Stimulated activated CD8-positive, alpha-beta memory T cell treated with anti-CD3 and anti-CD28 coated beads, Interleukin-12 subunit alpha, Interleukin-12 subunit beta, amount 100 ng/mL, for 24 hours (primary cell): ENCODE results near the gene STUM.
"Not testable (repeated sequence)": the region's sequence is repeated elsewhere in the genome, so short reads cannot be mapped to it uniquely, and the experiment has no call there.

ENCODE experiments used
- DNase-seq: peaks from one replicate; pipeline ENCODE4 v3.0.0-alpha.2; 2020; ENCODE audit errors: extremely low read depth

Gene STUM

DNA sequence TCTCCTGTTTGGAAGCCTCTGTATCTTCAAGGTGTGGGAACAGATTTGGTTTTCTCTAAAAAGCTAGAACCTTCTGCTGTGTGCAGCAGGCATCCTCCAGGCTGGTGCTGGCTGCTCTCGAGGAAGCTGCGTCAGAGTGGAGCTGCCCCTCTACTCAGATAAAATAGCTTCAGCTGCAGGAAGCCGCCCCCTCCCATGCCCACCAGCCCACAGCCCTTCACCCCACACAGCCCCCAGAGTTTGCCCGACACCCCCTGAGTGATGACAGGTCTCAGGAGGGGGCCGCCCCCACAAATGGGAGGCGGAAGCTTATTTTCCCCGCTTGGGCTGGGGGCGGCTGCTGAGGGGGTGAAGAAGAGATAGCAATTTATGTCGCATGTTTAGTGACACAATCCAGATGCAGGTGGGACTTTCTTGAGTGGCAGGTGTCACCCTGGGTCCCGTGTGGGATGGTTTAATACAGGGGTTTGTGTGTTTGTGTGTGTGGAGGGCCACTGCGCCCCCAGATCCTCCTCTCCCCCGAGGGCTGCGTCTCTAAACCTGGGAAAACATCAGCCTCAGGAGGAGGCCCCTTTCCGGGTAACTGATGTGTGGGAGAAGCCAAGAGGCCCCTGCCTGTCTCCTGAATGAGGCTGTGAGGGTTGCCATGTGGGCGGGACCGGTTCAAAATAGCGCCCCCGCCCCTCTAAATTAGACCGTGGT is 55.4 kb downstream of the STUM start:
- no peak for DNase-seq

DNA sequence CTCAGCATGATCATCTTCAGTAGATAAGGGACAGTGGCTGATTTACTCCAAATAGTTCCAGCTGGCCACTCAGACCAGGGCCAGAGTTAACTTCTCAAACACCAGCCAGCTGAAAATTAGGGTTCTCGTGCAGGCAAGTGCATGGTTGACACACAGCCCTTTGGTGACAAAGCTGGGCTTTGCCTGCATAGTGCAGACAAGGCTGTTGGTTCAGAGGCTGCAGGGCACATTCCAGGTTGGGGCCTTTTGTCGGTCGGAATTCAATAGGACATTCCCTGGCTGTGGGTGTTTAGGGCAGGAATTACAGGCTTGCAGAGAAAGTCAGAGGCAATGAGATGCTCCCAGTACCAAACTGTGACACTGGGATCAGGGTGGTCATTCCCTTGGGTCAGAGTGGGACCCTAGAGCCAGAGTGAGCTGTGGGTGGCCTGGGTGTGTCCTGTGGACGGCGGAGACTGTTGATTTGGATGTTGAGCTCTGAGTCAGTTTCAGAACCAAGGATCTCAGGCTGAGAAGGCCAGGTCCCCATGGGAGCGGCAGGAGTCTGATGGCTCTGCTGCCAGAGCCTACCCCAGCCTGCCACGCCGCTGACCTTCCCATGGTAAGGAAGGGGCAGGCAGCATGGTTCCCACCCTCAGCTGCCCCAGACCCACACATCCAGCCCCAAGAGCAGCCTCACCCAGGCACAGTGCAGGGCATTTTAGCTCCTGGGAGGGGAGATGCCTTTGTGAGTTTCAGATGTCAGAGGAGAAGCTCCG is 56.2 kb downstream of the STUM start:
- DNase-seq: no peak

DNA sequence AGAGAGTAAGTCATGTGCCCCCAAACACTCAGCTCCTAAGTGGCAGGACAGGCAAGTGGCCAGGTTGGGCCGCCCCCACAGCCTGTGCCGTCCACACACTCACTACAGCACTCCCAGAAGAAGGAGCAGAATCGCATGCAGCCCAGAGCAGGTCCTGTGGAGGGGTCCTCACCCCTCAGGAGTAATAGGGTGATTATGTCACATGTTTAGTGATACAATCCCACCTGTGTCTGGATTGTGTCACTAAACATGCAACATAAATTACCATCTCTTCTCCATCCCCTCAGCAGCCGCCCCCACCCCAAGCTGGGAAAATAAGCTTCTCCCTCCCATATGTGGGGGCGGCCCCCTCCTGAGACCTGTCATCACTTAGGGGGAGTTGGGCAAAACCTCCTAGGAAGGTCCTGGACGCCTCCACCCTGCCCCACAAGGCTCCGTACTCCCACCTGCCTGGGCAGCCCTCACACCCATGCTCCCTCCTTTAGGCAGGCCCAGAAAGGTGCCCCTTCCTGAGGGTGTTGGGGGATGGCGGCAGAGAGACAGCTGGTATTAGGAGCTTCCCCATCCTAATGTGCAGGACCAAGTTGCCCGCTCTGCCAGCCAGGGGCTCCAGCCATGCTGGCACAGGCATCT is 56.9 kb downstream of the STUM start:
- no peak for DNase-seq

DNA sequence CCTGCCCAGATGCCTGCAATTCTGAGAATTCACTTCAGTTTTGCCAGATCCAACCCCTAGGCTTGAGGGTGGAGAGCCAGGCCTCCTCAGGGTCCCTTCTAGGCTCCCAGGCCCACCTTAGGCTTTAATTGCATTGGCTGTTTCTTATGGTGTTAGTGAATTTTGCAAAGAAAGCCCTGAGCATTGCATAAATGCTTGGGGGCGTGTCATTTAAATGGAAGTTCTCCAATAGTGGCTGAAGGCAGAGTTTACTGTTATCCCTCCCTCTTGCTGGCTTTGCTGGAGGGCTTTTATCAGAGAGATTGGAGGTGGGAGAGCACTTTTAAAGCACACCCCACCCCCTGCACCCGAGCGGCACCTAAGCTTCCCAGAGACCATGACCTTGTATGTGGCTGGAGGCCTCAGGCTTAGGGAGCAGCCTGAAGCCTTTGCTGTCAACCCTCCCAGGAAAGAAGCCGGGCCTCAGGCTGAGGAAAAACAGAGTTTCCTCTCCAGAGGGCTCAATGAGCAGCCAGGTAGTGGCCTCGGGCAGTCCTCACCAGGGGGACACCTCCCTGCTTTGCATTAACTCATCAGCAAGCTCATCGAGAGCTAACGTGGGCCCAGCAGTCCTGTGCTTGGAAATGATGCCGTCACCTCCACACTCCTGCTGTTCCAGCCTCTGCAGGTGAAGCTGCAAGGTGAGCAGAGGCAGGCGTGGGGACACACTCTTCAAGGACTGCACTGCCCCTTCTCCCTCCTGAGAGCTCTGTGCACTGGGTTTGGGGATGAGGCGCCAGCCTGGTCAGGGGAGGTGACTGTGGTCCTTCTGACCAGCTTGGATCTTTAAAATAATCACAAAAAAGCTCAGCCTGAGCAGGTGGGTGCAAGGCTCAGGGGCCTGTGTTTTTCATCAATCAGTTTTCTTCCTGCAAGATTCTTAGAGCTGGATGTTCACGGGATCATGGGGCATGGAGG is 58.0 kb downstream of the STUM start:
- DNase-seq: no peak

DNA sequence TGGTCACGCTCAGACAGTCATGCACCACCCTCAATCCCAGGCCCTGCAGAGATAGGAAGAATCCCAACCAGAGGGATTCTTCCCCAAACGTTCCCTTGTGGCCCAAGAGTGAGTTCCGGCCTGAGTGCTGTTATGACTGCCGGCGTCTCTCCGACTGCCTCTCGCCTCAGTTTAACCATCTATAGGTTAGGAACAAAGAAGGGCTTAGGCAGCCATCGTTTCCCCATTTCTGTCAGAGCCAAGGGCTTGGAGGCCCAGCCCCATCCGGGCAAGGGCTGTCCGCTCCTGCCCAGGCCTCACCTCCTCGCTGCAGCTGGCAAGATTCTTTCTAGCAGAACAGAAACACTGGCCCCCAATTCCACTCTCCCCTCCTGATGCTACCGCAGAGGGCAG is 58.7 kb downstream of the STUM start:
- no peak for DNase-seq

DNA sequence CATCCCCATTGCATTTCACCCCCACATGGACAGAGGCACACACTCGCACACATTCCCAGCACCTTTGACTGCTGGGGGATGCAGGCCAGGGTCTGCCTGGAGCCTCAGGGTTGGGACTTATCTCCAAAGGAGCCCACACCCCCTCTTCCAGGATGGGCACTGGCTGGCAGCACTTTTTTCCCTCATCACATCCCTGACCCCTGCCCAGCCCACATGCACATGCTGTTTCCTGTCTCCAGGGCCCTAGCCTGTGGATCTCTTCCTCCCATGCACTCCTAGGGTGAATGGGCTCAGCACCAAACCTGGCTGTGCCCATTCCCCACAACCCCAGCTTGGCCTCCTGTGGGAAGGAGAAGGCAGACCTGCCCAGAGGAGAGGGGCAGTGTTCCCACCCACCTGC is 59.3 kb downstream of the STUM start:
- no peak for DNase-seq

DNA sequence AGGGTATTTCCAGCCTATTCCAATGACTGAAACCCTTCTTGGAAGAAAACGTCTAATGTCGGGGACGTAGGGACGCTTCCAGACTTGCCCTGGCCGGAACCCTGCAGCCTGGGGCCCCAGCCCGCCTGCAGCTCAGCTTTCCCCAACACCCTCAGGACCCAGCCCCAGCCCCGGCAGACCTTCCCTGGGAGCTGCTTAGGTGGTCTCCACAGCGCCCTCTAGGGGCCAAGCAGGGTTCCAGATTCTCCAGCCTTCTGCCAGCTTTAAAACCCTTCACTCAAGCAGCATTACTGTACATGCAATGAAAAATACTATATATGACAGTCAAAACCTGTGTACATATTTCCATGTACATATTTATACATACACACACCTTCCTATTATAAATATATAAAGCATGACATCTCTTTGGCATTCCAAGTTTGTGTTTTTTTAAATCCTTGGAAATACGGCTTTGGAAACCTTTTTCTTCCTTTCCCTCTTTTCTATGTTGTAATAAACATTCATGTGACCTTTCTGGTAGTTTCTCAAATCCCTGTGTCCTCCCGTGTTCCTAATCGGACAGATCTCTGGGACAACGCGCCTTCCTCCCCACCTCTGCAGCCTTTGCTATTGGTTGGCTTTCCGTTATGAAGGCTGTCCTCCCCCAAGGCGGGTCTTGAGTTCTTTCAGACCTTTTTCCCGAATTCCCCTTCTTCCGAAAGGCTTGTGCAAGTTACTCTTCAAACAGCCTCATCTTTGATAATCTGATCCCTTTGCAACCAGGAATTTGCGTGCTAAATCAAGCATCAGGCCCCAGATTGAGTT is 60.3 kb downstream of the STUM start:
- peak; percentile 27 for DNase-seq

DNA sequence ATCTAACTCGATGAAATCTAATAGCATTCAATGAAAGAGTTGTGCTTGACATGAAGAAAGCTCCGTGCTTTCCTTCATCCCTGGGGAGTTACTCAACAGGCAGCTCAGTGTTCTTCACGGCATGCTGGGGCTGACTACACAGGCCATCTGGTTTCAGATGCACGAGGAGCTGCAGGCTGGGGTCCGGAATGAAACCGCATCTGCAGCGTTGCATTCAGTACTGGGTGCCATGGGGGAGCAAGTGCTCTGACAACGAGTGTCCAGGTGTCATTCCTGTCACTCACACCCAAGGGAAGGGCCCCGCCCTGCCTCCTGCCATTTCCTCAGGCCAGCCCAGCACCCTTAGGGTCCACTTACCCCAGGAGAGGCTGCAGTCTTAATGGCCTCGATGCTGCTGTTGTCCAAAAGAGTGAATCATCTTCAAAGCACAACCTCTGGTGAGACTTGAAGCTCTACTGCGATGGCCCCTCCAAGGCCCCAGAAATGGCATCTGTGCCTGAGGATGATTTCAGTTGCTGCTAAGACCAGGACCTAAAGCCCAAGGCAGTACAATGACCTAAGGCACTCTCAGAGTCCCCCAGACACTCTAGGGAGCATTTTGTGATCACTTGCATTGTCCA is 61.4 kb downstream of the STUM start:
- no peak for DNase-seq

DNA sequence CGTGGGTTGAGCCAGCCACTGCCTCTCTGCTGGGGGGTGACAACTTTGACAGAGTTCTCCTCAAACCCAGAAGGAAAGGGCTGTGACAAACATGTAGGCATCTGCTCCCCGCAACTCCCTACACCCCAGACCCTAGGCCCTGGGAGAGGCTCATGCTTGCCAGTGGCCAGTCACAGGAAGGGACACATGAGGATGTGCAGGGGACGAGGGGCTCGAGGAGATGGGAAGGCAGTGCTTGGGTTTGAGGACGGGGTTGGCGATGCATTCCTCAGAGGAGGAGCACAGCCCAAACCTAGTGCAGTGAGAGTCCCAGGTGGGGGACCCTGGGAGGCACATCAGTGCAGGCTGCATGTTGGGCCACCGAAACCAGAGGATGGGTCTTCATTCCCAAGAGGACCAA is 62.1 kb downstream of the STUM start:
- DNase-seq: no peak

DNA sequence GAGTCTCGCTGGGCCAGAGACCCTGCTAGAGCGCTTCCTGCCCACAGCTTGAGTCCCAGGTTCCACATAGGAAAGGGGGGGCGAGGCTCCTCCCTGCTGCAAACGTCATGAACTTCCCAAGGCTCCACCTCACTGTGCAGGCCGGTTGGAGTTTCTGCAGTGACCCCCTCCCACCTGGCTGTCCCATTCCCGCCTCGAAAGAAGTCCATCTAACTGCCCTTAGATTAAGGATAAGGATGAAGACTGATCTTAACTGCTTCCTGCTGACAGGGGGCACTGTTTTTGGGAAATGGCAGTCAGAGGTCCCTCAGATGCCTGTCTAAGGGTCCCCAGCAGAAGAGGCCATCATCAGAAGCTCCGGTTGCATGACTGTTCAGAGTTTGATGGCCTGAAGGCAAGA is 62.7 kb downstream of the STUM start:
- no peak for DNase-seq

DNA sequence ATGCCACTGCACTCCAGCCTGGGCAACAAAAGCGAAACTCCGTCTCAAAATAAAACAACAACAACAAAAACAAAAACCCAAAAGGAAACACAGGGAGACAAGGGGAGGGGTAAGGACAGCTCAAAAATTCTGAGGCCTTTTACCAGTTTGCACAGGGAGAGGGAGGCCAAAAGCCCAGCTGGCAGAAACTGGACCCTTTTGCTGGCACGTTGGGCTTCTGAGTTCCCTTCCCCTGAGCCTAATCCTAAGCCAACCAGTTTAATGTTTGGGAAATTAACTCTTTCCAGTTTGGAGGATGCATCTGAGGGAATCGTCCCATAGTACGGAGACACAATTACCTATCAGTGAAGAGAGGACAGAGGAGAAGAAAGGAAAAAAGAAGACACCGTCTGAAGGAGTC is 63.4 kb downstream of the STUM start:
- not testable (repeated sequence) for DNase-seq

DNA sequence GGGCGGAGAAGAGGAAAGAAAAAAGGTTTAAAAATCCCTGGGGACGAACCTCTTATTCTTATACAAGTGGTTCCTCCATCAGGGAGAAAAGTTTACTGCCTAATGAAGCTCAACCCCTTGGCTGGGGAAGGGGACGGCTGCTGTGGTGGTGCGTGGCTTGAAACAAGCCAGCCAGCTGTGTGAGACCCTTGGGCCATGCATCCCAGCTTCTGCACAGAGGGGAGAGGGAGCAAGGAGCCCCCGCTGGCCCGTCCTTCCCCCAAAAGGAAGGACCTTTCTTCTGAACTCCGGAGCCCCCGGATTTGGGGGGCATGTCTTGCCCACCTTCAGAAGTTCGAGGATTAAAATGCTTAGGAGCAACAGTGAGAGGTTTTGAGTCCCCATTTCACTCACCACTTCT is 67.3 kb downstream of the STUM start:
- no peak for DNase-seq

DNA sequence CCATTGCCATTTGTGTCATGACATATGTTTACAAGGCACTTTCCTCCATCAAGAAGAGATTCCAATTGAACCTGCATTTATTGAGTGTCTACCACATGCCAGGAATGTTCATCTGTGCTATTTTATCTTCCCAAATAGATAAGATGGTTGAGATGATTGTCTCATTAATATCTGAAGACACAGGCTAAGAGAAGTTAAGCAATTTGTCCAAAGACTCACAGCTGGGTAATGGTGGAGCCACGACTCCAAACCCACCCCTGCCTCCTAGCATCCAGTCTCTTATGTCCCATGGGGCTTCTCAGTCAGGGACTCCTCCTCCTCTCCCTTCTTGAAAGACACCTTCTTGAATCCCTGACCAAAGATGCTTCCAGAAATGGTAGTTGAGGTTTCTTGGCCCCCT is 68.1 kb downstream of the STUM start:
- no peak for DNase-seq

DNA sequence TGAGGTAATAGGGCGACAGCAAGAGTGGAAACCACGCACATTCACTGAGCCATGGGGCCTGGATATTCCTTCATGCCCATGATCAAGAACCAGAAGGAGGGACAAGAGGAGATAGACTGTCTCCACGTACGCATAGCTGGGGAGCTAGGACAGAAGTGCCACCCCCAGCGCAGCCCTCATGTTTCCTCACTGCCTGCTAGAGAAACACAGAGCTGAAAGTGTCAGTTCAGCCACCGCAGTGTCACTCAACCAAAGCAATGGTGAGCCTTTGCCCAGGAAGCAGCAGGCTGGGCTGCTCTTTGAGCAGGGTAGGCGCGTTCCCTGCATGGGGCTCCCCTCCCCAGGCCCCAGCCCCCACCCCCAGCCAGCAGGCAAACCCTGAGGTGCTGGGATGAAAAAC is 68.5 kb downstream of the STUM start:
- DNase-seq: no peak

DNA sequence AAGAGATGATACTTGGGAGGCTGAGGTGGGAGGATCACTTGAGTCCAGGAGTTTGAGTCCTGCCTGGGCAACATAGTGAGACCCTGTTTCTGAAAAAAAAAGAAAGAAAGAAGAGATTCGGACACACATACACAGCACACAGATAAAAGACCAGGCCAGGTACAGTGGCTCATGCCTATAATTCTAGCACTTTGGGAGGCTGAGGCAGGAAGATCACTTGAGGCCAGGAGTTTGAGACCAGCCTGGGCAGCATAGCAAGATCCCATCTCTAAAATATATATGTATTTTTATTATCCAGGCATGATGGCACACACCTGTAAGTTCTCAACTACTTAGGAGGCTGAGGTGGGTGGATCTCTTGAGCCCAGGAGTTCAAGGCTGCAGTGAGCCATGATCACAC is 69.2 kb downstream of the STUM start:
- not testable (repeated sequence) for DNase-seq

DNA sequence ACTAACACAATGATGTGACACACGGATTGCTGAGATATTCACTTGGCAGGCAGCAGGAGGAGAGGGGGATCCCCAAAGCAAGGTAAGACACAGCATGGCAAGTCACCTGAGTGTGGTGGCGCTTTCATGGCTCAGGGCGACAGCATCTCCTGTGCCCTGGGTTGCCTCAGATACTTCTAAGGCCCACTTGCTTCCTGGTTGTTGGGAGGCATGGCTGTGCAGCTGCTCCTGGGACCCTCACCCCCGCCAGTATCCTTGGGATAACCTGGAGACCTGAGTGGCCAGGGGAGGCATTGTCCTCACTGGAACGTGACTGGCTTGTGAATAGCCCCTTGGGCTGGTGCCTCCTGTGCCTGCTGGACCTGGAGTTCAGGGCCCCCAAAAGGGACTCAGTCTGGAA is 69.8 kb downstream of the STUM start:
- DNase-seq: no peak

DNA sequence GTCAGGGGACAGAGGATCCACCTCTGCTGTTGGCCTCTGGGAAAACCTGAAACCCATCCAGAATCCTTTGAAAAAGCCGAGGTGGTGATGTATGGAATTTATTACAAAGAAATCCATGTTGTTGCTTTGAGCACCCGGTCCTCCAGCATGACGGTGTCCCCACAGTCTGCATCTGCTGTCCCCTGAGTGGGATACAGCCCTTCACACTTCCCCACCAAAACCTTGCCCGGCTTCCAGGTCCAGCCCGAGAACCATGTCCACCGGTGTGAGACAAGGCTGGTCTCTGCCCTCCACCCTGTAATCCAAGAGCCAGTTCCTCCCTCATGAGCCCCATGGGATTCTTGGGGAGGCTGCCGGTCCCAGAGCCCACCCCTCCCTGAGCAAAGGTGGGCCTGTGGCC is 70.5 kb downstream of the STUM start:
- DNase-seq: no peak

DNA sequence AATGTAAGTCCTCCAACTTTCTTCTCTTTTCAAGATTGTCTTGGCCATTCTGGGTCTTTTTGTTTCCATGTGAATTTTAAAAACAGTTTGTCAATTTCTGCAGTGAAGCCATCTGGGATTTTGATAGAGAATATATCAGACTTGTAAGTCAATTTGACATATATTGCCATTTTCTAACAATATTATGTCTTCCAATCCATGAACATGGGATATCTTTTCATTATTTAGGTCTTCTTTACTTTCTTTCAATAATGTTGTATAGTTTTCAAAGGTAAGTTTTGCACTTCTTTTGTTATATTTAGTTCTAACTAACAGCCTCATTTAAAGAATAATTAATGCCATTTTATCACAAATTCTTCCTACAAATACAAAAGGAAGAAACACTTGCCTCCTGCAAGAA is 73.4 kb downstream of the STUM start:
- no peak for DNase-seq

DNA sequence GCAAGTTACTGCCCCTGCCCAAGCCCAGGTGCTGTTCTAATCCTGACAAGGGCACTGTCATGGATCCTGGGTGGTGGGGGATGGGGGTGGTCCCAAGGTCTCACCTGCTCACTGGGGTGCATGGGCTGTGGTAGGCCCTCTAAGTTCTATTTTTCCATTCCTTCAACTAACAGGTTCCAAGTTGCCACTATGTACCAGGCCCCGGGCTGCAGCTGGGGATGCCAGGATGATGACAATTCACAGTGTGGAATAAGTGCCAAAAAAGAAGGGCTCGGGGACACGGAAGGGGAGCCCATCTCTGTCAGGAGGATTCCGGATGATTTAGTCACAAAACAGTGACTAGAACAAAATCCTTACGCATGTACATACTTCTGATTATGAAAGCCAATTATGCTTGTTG is 76.0 kb downstream of the STUM start:
- no peak for DNase-seq

DNA sequence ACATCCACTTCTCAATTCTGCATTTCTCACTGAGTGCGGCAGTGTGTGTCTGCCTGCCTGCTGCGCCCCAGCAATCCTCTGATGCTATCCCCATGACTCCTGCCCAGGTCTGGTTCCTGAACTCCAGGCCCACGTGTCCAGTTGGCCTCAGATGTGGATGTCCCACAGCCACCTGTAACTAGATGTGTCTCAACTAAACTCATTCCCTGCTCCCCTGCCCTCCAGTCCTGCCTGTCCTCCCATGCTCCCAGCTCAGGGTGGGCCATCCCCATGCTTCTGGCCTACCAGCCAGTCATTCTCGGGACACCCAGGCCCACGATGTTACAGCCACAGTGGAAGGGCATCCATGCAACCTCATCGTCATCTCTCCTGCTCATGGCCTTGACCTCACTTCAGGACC is 76.8 kb downstream of the STUM start:
- DNase-seq: no peak
